A172 (cell line): ENCODE data around the gene TRIM28. TPM values are rescaled to one million over a fixed set of nuclear protein-coding genes. Genes with fewer than 3 reads are reported as not detected.

ENCODE experiments used
- DNase-seq: peaks from one replicate; pipeline ENCODE4 v3.0.0-alpha.2; 2015; ENCODE audit warnings: low spot score
- total RNA-seq: library from RNA; depleted of rRNA; stranded (reverse); fragments of >200 nt; shearing (Covaris generic); gene quantifications from 2 replicates; pipeline ENCODE4 v1.2.3, GENCODE V29; 2014

TRIM28 gene
- total RNA-seq, 1 experiment from 2014 or later, result 619 TPM

DNA sequence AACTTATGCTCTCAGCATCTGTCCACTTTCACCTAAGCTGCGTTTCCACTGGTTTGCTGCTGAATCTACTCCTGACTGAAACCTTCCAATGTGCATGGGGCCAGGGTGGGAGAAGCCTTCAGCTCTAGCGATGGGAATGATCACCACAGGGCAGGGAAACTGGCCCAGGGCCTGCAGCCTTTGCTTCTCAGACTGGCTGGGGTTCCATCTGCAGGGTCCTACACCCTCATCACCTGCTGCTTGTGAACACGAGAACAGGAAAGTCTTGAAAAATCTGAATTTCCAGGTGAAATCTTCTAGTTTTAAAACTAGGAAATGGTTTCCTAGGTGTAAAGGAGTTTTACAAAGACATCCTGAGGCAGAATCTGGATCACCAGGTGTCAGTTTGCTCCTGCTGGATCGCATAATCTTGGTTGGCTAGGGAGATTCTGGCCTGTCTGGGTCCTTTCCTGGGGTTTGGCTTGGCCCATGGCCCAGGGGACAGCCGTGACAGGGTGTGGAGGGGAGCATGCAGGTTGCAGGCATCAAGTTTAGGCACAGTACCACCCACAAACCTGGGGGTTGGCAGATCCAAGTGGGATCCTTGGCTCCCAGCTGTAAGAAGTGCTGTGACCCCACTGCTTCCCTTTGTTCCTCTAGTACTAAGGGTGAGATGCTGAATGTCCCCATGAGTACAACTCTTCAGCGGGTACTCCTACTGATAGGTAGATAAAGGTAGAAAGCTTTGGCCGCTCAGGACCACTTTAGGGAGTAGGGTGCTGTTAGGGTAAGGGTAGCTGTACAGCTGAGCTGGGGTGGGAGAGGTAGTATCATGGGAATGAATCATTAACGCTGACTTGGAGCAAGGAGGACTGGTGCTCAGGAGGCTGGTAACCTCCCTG is 16.4 kb downstream of the TRIM28 start:
- no peak for DNase-seq

GRCh38 chr19:58560921-58561320 is 17.1 kb downstream of the TRIM28 start:
- DNase-seq, result no peak

DNA sequence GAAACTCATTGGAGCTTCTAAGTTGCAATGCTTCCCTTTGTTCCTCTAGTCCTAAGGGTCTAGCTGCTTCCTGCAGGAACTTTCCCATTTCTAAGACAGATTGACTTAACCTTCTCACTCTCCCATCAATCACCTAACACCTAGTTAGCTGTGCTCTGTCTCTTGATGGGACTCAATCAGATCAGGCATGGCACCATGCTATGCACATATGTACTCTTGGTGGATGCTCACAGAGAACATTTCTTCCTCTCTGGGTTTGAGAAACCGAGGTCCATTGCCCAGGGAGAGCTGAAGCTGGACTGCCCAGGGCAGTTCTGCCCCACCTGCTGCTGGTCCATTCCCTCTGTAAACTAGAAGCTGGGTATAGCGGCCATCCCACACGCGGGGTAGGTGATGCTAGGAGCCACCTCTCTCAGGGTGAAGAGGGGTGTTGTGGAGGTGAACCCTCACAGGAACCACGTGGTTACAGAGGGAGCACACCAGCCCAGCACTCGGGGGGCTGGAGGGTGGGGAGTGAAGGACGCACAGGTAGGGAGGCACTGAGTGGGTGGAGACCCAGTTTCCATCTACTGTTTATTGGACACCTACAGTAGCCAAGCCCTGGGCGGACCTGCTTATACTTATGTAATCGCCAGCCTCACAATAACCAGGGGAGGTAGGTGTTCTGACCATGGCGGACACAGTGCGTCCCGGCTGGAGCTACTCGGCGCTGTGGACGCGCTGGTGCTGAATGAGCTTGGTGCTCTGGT is 17.7 kb downstream of the TRIM28 start:
- DNase-seq, result no peak

- DNase-seq, result no peak
These were observed 18.5 kb downstream of the TRIM28 start for GRCh38 chr19:58562122-58563033.

DNA sequence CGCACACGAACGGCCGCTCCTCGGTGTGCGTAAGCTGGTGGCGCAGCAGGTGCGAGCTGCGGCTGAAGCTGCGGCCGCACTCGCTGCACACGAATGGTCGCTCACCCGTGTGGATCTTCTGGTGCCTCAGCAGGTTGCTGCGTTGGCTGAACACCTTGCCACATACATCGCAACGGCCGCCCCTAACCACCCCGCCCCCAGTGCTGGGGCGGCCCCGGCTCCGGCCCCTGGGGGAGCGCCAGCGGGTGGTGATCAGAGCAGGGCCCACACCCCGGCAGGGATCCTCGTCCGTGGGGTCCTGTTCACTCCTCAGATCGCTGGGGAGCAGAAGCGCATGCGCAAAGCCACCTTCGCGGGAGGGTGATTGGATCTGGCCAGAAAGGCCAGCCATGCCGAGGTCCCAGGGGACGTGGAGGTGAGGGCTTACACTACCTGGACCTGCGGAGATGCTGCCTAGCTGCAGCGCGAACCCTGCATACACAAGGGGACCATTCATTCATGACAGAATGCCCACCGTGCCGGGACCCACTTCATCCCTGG is 19.2 kb downstream of the TRIM28 start:
- DNase-seq, result no peak

- no peak for DNase-seq
These were observed 20.0 kb downstream of the TRIM28 start for GRCh38 chr19:58563823-58564222.

DNA sequence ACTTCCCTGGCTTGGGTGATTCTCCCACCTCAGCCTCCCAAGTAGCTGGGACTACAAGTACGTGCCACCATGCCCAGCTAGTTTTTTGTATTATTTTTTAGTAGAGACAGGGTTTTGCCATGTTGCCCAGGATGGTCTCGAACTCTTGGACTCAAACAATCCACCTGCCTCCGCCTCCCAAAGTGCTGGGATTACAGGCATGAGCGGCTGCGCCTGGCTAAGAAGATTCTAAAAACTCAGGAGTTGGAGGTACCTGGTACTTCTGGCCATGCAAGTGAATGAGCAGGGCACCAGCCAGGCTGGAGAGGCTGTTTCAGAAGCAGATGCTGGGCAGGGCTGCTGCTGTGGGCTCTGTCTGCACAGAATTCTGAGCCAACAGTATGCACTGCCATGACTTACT is 23.1 kb downstream of the TRIM28 start:
- no peak for DNase-seq

DNA sequence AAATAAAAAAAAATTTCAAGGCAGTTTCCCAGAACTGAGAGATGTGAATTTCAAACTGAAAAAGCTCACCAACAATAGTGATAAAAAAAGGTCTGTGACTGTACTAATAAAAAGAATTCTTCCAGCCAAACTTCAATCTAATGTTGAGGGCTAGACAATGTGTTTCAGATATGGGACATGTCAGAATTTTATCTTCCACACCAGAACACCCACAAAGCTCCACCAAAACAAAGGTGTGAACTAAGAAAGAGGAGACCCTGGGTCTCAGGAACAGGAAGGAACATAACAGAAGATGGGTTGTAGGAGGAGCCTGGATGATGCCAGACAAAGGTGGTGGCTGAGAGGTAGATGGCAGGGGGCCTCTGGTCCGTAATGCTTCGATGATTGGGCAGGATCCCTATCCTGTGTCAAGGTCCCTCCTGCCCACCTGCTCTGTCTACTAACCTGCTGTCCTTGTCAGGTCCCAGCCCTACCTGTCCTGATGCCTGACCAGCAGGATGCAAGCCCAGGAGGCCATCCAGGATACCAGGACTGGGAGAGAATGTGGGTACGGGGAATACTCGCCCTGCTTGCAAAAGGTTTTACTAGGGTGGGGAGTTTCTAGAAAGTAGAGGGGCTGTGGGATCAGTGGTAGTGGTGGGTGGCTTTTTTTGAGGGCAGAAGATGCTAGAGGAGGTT is 24.7 kb downstream of the TRIM28 start:
- DNase-seq, result no peak

DNA sequence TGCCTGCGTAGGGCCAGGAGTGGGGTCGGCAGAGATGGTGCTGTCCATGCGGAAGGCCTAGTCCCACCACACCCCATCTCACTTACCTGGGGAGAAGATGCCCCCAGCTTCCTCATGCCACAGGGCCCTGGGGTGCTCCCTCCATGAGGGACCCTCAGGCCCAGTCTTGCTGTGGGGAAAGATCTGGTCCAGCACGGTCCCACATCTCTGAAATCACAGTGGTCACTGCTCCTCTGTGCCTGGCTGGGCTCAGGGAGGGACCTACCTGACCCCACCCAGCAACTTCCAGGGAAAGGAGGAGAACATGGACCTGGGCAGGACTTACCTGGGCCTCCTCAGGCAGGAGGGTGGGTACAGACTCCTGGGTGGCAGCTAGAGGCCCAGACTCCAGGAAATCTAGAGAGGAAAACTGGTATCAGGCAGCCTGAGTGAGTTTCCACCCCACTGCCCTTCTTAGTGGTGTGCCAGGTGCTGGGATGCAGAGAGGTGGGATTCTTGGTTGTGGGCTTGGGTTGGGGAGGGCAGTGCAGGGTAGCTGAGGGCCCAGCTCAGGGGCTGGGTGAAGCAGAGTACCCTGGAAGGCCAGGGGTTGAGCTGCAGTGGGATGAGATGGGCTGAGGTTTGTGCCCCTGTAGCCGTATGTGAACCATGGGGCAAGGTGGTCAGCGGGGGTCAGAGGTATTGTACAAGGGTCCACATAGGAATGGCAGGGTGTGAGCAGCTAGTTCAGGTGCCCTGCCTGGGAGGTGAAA is 25.5 kb downstream of the TRIM28 start:
- DNase-seq, result no peak

DNA sequence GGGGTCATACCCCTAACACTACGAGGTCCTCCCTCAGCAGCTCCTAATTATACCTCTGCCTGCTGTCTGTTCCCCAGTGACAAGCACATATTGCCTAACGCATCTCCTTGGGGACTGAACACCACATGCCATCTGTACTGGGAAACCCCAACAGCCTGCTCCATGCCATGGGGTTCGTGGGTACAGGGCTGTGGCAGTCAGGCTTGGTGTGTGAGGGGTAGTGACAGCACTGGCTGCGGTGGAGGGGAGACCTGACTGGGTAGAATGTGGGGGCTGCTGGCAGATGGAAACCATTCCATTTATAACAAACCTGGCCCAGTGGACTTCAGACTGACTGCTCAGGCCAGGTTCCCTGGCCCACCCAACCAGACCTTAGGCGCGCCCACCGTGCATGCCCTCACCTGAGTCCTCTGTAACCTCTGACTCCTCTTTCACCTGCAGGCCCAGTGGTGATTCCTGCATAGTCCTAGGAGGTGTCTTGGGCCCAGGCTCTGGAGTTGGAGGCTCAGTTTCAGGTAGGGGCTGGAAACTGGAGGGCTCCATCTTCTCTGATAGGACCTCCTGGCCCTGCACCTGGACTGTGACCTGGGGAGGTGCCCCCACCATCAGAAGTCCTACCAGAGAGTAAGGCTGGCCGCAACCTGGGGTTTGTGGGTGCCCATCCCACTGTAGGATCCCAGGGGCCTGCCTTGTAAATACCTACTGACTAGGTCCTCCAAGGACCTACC is 26.2 kb downstream of the TRIM28 start:
- no peak for DNase-seq

DNA sequence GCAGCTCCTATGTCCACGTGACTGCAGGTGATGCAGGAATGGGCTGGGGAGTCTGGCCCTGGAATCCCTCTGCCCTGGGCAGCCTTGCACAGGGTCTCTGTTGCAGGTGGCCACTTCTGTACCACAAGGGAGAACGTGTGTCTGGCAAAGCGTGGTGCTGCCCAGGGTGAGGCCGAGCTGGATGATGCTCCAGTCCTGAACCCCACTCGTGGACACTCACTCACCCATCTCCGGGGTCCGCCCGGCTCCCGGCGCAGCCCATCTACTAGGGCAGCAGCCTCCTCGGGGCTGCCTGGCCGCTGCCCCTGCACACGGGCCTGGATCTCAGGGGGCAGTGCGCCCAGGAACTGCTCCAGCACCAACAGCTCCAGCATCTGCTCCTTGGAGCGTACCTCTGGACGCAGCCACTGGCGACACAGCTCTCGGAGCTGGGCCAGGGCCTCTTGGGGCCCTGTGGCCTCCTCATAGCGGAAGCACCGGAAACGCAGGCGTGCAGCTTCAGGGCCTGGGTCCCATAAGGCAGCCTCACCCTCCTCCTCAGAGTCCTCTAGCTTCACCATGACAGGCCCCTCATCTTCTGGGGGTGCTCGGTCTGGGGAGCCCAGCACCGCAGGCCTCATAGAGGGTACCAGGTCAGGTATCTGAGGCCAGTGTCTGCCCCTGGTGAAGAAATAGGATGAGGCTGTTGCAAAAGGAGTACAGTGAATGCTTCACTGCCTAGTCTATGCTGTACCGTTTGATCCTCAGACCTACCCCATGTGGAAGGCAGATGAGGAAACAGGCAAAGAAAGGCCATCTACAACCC is 27.1 kb downstream of the TRIM28 start:
- no peak for DNase-seq

DNA sequence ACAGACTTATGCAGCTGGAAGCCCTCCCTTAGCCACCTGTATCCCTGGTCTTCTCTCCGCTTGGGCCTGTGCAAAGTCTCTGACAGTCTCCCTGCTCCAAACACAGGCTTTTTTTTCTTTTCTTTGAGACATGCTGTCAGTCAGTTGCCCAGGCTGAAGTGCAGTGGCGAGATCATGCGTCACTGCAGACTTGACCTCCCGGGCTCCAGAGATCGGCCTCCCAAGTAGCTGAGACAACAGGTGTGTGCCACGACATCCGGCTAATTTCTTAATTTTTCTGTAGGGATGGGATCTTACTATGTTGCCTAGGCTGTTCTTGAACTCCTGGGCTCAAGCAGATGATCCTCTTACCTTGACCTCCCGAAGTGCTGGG is 27.7 kb downstream of the TRIM28 start:
- DNase-seq, result no peak

DNA sequence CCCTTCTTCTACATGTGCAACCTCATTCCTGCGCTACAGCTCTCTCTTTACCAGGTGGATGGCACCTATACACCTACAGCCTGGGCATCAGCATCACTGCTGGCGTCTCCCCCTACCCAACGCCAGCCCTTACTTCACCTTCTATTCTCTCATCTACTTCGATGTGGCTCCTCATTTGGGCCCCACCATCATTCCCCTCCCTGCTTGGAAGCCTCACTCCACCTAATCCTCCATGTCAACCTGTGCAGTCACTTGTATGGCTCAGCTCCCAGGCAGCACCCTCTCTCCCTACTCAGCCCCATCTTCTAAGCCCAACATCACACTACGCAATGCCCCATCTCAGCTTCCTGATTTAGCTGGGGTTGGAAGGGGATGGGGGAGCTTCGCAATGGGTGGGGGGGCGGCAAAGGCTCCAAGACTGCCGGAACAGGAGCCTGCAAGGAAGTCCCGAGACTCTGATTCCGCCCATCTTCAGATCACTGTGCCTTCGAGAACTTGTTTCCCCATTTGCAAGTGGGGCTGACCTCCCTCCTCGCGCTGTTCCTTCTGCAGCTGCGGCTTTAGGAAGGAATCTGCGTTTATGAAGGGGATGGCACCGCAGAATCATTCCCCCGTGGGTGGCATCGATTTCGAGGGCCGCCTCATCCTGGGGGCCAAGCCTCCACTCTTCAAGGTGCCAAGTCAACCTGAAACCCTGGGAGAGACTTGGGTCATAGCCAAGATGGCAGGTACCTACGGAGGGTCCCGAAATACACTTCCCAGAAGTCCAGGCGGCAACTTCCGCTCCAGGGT is 28.4 kb downstream of the TRIM28 start:
- no peak for DNase-seq

DNA sequence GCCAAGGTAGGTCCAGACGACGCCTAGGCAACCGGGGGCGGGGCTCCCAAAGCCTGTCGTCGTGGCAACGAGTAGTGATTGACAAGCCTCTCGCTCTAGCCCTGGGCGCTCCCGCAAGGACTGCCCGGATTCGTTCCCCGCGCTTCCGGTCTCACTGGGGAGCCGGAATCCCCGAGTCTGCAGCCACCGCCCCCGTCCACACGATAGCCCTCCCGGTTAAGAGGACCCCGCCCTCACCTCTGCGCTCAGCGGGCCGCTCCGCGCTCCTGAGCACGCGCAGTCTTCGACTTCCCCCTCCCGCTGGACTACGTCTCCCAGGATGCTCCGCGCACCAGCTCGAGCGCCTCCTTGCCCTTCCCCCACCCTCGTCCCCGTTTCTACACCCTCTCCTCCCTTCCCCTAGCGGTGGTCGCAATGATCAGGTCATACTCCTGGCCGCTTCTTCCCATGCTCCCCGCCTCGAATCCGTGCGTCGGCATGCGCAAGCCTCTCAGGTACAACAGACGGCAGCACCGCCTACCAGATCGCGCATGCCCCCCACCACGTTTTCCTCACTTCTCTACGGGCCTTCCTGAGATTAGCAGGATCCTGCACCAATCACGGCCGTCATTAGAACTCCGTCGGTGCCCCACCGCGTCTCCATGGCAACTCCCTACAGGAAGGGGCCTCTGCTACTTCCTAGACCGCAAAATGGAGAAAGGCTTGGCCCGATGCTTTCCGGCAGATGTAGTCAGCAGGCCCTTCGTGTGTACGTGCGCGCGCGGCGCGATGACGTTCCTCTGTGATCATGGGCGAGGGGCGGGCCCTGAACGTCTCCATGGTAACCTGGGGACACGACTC is 29.2 kb downstream of the TRIM28 start, which contains the start of gene MZF1:
MZF1 (minus strand) TSS at position 518 of the 840 bp plus-strand sequence. CDS start 1,946 bp downstream, outside the sequence.
- DNase-seq, result peak; percentile 100

- DNase-seq, result no peak
These were observed 29.8 kb downstream of the TRIM28 start for GRCh38 chr19:58573658-58574164.

DNA sequence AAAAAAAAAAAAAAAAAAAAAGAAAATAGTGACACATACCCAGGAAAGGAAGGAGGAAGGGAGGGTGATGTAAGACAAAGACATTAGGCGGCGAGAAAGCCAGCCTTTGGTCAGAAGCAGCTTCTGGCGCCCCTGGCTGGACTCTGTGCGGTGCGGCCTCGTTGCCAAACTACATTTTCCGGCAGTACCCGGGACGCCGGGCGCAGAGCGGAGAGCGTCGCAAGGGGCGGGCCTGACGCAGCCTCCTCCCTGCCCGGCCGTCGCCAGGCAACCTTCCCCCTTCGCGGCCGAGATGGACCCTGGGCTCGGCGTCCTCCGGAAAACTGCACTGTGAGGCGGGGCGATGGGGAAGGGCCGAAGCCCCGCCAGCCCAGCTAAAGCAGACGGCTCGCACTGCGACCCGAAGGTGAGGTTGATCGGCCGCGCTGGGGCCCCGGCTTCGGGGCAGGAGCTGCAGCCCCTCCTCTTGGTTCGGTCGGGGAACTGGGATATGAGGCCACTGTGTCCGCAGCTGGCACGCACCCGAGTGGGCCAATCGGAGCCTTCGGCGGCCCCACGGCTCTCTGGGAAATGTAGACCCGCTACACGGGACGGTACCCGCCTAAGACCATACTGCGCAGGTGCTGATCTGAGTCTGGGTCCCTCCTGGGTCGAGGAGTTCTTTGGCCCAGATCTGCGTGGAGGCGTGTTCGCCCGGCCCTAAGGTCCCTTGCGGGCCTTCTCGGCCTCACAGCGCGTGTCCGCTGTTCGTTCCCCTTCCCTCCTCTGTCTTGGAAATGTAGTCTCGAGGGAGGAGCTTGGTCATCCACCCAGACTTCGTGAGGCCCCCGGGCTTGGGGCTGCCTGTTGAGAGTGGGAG is 31.5 kb downstream of the TRIM28 start:
- DNase-seq, result peak; percentile 92
